ENCODE data around the gene FAM13C. TPM values are rescaled to one million over a fixed set of nuclear protein-coding genes. Genes with fewer than 3 reads are reported as not detected.

Gene FAM13C
- total RNA-seq, 6 experiments from 2014 or later, result 0.49 to 7.4 (median 1.5) TPM

GRCh38 chr10:59283456-59284091 lies 78.8 kb downstream of the FAM13C start:
- H3K4me1 ChIP-seq, result no peaks in the 10 kb centered on the region
- no peak overlapping the region for H3K27ac ChIP-seq
- H3K9me3 ChIP-seq, result no peaks in the 10 kb centered on the region
- H3K4me3 ChIP-seq, result no peak overlapping the region
- 78% methylated on average over 4 of the region's 9 CpGs for WGBS (ENCODE audit: insufficient coverage, low coverage, low lambda C conversion rate, missing lambda C conversion rate)
- TF ChIP-seq CTCF (IDR thresholded peaks at IDR 0.05), result no peak
- no peak for TF ChIP-seq POLR2A (IDR thresholded peaks at IDR 0.05)
- intact Hi-C loops (cut with DNase I), result no loop called here
- DNase-seq (no peak), ATAC-seq (no peak)
- no peaks in the 10 kb centered on the region for H3K27me3 ChIP-seq
- H3K36me3 ChIP-seq, result no peaks in the 10 kb centered on the region

GRCh38 chr10:59281861-59282260 lies 80.5 kb downstream of the FAM13C start:
- TF ChIP-seq CTCF (IDR thresholded peaks at IDR 0.05) (no peak), POLR2A (IDR thresholded peaks at IDR 0.05) (no peak)
- Histone ChIP-seq H3K9me3 (no peaks in the 10 kb centered on the region), H3K27me3 (no peaks in the 10 kb centered on the region), H3K27ac (no peak overlapping the region), H3K4me3 (no peak overlapping the region), H3K4me1 (no peaks in the 10 kb centered on the region), H3K36me3 (no peaks in the 10 kb centered on the region)
- intact Hi-C loops (cut with DNase I), result no loop called here
- DNase-seq (no peak), ATAC-seq (no peak)
- whole genome bisulfite sequencing (ENCODE audit: insufficient coverage, low coverage, low lambda C conversion rate, missing lambda C conversion rate), result 75% methylated on average over 1 of the region's 1 CpG

- H3K27ac ChIP-seq, result no peak overlapping the region
- H3K4me1 ChIP-seq, result no peaks in the 10 kb centered on the region
- no peaks in the 10 kb centered on the region for H3K9me3 ChIP-seq
- ATAC-seq, result no peak
- no peak overlapping the region for H3K4me3 ChIP-seq
- intact Hi-C loops (cut with DNase I), result no loop called here
- H3K27me3 ChIP-seq, result no peaks in the 10 kb centered on the region
- TF ChIP-seq CTCF (IDR thresholded peaks at IDR 0.05) (no peak), POLR2A (IDR thresholded peaks at IDR 0.05) (no peak)
- 100% methylated on average over 1 of the region's 1 CpG for WGBS (ENCODE audit: insufficient coverage, low coverage, low lambda C conversion rate, missing lambda C conversion rate)
- no peak for DNase-seq
- no peaks in the 10 kb centered on the region for H3K36me3 ChIP-seq
Observed at GRCh38 chr10:59279991-59280505, 82.3 kb downstream of the FAM13C start.

DNA sequence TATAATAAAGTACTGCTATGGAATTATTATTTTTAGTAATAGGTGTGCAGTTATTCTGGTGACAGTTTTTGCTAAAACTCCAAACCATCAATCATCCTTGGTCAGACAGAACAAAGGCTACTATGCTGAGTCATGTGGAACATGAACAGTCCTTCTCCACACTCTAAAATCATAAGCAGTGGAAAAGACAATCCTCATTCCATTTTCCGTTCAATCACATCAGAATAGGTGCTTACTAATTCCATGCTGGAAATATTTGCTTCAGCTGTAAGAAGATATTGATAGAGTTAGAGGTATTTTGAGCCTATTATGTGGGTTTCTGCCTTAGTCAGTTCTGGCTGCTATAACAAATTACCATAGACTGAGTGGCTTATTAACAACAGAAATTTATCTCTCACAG lies 82.9 kb downstream of the FAM13C start:
- intact Hi-C loops (cut with DNase I), result no loop called here
- no peak for ATAC-seq
- Histone ChIP-seq H3K36me3 (no peaks in the 10 kb centered on the region), H3K27ac (no peak overlapping the region), H3K4me3 (no peak overlapping the region), H3K27me3 (no peaks in the 10 kb centered on the region), H3K4me1 (no peaks in the 10 kb centered on the region), H3K9me3 (no peaks in the 10 kb centered on the region)
- DNase-seq, result no peak
- TF ChIP-seq CTCF (IDR thresholded peaks at IDR 0.05) (no peak), POLR2A (IDR thresholded peaks at IDR 0.05) (no peak)
- 93% methylated on average over 1 of the region's 1 CpG for WGBS (ENCODE audit: insufficient coverage, low coverage, low lambda C conversion rate, missing lambda C conversion rate)

DNA sequence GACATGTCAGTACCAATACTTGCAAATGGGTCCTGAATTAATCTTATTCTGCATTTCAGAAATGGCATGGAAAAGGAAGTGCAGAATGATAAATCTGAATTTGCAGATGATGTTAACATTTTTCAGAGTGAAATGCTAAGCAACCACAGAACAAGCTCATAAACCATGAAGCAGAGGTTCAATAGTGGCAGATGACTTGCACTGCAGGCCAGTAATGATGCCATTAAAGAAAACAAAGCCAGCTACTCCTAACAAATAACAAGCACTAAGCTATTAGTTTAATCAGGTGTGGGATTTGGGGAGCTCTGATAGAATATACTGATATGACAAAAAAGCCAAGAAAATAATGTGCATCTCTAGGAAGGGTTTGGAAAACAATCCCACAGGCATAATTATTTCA lies 85.4 kb downstream of the FAM13C start:
- Histone ChIP-seq H3K27ac (no peak overlapping the region), H3K4me3 (no peak overlapping the region), H3K9me3 (no peaks in the 10 kb centered on the region), H3K27me3 (no peaks in the 10 kb centered on the region), H3K36me3 (no peaks in the 10 kb centered on the region), H3K4me1 (no peaks in the 10 kb centered on the region)
- TF ChIP-seq POLR2A (IDR thresholded peaks at IDR 0.05), result no peak
- no peak for TF ChIP-seq CTCF (IDR thresholded peaks at IDR 0.05)
- no peak for DNase-seq
- intact Hi-C loops (cut with DNase I), result no loop called here
- ATAC-seq, result no peak
